HG03139 (cell line): ENCODE measurements around the gene ENG.

ENCODE experiments used
- ATAC-seq: cut with Tn5 transposase; IDR thresholded peaks from one replicate; pipeline ENCODE4 v1.9.1; 2021; ENCODE audit not compliant: unreplicated experiment

The ENG gene

GRCh38 chr9:127815512-127816361 is 38.7 kb downstream of the ENG start:
- no peak for ATAC-seq

- ATAC-seq: no peak
Observed at GRCh38 chr9:127814619-127815511, 39.6 kb downstream of the ENG start.

GRCh38 chr9:127813686-127814226 is 40.7 kb downstream of the ENG start:
- no peak for ATAC-seq

- no peak for ATAC-seq
Observed at GRCh38 chr9:127812936-127813675, 41.4 kb downstream of the ENG start.

- no peak for ATAC-seq
Observed at GRCh38 chr9:127812011-127812410, 42.4 kb downstream of the ENG start.

- ATAC-seq: no peak
Observed at GRCh38 chr9:127810378-127811187, 43.9 kb downstream of the ENG start.

- no peak for ATAC-seq
Observed at GRCh38 chr9:127809540-127810377, 44.7 kb downstream of the ENG start.

GRCh38 chr9:127809002-127809539 is 45.4 kb downstream of the ENG start:
- ATAC-seq: no peak

- no peak for ATAC-seq
Observed at GRCh38 chr9:127808347-127809001, 46.0 kb downstream of the ENG start.

GRCh38 chr9:127806871-127807270 is 47.6 kb downstream of the ENG start:
- ATAC-seq: no peak

GRCh38 chr9:127805620-127806019 is 48.8 kb downstream of the ENG start:
- ATAC-seq: no peak

- ATAC-seq: no peak
Observed at GRCh38 chr9:127803507-127804352, 50.7 kb downstream of the ENG start.

GRCh38 chr9:127802576-127803443 is 51.6 kb downstream of the ENG start, which contains the start of gene FPGS:
TSS of gene FPGS (plus strand) at chr9:127802882. CDS start at chr9:127802925, 43 bp downstream.
- ATAC-seq: peak; percentile 57

- ATAC-seq: peak; percentile 5
Observed at GRCh38 chr9:127801955-127802575, 52.4 kb downstream of the ENG start.

GRCh38 chr9:127796852-127797370 is 57.5 kb downstream of the ENG start:
- ATAC-seq: no peak
